Measurements from ENCODE around the gene NF2.

The NF2 gene

DNA sequence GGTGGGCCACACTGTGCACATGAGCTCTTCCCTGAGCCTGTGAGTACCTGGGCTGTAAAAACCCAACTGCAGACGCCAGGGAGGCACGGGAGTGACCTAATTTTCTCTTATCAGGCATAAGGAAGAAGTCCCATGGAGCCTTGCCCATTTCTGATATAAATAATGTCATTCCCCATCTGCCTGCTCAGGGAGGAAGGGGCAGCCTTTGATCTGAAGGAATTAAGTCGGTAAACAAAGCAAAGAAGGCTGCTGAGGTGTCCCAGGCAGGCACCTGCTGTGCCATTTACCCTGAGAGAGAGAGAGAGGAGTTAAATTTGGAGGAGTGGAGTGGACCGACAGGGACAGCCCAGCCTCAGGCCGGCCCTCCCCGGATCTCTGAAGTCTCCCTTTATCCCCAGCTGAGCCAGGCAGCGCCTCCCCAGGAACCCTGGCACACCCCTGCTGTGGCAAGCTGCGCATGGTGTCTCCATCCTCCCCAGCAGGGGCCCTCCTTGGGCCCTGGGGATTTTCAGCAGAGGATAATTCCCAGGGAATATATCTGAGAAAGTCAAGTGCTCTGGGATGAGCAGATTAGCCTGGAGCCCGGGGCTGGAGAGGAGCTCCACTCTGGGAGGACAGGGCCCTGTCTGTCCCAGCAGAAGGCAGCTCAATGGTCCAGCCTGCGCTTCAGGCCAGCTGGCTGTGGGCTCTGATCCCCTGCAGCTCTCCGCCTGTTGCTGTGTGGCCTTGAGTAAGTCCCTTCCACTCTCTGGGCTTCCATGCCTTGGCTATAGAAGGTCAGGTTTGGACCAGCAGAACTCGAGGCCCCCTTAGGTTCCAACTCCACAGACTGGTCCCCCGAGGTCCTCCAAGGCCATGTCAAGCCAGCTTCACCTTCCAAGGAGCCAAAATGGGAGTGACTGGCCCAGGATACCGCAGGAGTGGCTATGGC is 98.8 kb downstream of the NF2 start:
- TF ChIP-seq, protein P1, sequence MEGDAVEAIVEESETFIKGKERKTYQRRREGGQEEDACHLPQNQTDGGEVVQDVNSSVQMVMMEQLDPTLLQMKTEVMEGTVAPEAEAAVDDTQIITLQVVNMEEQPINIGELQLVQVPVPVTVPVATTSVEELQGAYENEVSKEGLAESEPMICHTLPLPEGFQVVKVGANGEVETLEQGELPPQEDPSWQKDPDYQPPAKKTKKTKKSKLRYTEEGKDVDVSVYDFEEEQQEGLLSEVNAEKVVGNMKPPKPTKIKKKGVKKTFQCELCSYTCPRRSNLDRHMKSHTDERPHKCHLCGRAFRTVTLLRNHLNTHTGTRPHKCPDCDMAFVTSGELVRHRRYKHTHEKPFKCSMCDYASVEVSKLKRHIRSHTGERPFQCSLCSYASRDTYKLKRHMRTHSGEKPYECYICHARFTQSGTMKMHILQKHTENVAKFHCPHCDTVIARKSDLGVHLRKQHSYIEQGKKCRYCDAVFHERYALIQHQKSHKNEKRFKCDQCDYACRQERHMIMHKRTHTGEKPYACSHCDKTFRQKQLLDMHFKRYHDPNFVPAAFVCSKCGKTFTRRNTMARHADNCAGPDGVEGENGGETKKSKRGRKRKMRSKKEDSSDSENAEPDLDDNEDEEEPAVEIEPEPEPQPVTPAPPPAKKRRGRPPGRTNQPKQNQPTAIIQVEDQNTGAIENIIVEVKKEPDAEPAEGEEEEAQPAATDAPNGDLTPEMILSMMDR (IDR thresholded peaks at IDR 0.05): no peak
- no peak for DNase-seq (ENCODE audit: low spot score)
- no peak overlapping the region for H3K27ac ChIP-seq
- no peak overlapping the region for H3K4me3 ChIP-seq

DNA sequence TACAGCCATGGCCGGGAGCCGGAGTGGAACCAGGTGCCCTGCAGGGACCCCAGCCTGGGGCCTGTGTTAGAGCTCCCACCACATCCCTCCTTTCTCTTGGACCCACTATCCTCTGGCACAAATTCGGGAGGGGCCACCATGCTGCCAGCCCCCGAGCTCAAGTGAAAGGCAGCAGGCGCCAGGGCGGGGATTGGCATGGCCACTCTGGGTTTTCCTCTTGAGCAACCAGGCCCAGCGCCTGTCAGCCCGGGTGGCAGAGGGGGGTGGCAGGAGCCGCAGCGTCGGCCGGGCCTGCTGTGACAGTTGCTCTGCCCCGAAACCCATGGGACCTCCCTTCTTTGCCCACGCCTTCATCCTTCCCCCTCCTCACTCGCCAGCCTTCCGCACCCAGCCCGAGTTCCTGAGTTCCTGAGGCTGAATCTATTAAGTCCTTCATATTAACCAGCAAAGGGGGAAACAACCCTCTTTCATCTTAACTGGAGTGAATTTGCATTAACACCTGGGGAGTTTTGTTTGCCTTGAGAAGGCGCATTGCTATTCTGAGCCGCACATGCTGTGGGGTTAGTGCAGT is 99.6 kb downstream of the NF2 start:
- no peak overlapping the region for H3K27ac ChIP-seq
- TF ChIP-seq, protein P1 (IDR thresholded peaks at IDR 0.05): no peak

DNA sequence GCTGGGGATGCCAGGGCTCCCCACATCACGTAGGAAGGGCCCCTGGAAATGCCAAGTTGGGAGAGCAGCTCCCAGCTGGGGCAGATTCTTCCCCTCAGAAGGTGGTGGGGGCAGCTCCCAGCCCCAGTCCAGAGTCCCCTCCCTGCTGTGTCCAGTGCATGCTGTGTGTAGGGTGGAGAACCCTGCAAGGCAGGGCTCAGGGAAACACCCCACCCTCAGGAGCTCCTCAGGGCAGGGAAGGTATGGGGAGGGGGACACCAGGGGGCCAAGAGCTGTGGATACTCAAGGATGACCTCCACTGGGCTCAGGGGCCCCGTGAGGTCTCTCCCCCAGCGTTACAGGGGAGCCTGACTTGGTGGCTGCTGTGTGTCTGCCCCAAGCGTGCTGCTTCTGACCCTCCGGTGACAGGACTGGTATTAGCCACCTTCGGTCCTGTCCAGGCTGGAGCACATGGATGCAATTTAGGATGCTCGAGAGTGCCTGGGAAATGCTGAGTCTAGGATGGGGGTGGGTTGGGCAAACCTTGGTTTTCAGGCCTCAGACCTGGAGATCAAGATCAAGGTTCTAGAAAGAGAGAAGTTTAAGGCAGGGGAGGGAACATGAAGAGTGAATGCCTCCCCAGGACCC is 100.2 kb downstream of the NF2 start:
- H3K27ac ChIP-seq: no peak overlapping the region
- TF ChIP-seq, protein P1 (IDR thresholded peaks at IDR 0.05): no peak
- no peak for DNase-seq (ENCODE audit: low spot score)

More for the DNA sequence above, 99.6 kb downstream of the NF2 start:
- no peak for DNase-seq (ENCODE audit: low spot score)
- H3K4me3 ChIP-seq: no peak overlapping the region

DNA sequence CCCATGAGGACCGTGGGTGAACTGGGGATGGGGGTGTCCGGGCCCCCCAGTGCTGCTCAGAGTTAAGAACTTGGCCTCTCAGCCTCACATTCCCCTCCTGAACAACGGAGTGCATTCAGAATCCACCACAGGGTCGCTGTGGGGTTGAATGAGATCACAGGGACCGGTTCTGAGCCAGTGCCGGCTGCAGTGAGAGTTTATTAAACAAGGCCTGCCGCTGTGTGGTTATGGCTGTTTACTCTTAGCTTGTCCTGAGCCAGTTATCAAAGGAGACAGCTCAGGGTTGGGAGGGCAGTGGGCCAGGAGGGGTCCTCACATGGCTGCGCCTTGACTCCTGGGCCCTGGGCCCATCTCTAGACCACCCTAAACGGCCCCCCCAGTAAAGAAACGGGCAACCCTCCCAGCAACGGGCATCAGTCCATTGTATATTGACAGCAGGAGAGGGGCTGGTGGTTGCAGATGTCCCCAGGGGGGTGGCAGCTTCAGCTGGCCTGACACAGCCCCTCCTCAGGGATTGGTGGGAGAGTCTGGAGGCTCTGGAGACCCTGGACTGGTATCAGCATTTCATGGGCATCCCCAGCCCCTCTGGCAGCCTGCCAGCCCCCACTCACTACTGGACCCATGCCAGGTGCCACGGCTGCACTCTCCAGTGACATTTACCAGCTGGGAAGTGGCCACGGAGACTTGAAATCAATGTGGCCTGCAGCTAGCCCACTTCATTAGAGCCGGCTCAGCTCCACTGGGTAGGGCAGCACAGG is 101.3 kb downstream of the NF2 start:
- peak overlapping the region in 1 of 2 donors; percentile 24 for H3K27ac ChIP-seq
- no peak for DNase-seq (ENCODE audit: low spot score)
- TF ChIP-seq, protein P1 (IDR thresholded peaks at IDR 0.05): no peak
- no peak overlapping the region for H3K4me3 ChIP-seq

More for the DNA sequence above, 100.2 kb downstream of the NF2 start:
- no peak overlapping the region for H3K4me3 ChIP-seq

DNA sequence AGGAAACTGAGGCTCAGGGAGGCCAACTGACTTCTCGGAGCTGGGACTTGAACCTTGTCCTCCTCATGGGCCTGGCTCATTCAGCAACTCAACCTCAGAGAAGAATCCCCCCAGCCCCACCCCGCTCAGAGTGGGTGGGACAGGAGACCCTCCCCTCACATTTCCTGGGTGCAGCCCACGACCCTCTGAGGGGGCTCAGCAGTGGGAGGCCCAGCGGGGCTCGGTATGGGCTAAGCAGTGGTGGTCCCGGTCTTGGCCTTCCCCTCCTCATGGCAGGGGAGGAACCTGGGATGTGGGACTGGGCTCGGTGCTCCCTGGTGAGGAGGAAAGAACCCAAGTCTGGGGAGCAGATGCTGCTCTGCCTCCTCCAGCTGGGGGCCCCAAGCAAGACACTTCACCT is 102.2 kb downstream of the NF2 start:
- H3K4me3 ChIP-seq: no peak overlapping the region
- TF ChIP-seq, protein P1 (IDR thresholded peaks at IDR 0.05): no peak
- no peak overlapping the region for H3K27ac ChIP-seq
- DNase-seq (ENCODE audit: low spot score): no peak

DNA sequence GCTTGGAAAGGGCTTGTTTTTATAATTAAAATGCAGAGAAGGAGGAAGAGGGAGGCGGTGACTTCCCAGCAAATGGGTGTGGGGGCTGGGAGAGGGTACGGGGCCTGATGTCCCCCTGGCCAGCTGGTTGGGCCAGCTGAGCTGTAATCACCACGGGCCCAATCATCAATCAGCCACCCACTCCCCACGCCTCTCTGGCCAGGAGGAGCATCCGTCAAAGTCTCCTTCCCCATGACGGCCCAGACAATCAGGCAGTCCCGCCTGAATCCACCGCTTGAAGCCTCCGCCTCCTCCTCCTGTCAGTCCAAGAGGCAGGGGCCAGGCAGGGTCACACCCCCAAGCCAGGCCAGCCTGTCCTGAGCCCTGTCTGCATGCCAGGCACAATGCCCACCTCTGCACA is 103.1 kb downstream of the NF2 start:
- TF ChIP-seq, protein P1 (IDR thresholded peaks at IDR 0.05): no peak
- DNase-seq (ENCODE audit: low spot score): no peak
- H3K27ac ChIP-seq: no peak overlapping the region
- H3K4me3 ChIP-seq: no peak overlapping the region
